Endothelial cell (in vitro differentiated cells): ENCODE results near the gene NUBPL. TPM values are rescaled to one million over a fixed set of nuclear protein-coding genes. Genes with fewer than 3 reads are reported as not detected.
"Not testable (repeated sequence)": the region's sequence is repeated elsewhere in the genome, so short reads cannot be mapped to it uniquely, and the experiment has no call there.

Source experiments
- DNase-seq: peaks from one replicate; pipeline ENCODE4 v3.0.0; 2021; ENCODE audit warnings: low spot score
- H3K27ac Mint-ChIP-seq: one replicate; pipeline ENCODE4 v1.8.0; 2021; ENCODE audit warnings: mixed read lengths, inconsistent platforms; ENCODE audit not compliant: unreplicated experiment
- H3K27me3 Mint-ChIP-seq: one replicate; pipeline ENCODE4 v1.8.0; 2021; ENCODE audit warnings: mild to moderate bottlenecking, moderate library complexity, mixed read lengths, inconsistent platforms; ENCODE audit not compliant: unreplicated experiment
- H3K36me3 Mint-ChIP-seq: one replicate; pipeline ENCODE4 v1.8.0; 2021; ENCODE audit warnings: mild to moderate bottlenecking, low read depth, mixed read lengths, inconsistent platforms; ENCODE audit not compliant: unreplicated experiment
- H3K4me1 Mint-ChIP-seq: one replicate; pipeline ENCODE4 v1.8.0; 2021; ENCODE audit warnings: mild to moderate bottlenecking, mixed read lengths, inconsistent platforms; ENCODE audit not compliant: unreplicated experiment
- H3K4me3 Mint-ChIP-seq: one replicate; pipeline ENCODE4 v1.8.0; 2021; ENCODE audit warnings: mild to moderate bottlenecking, mixed read lengths, inconsistent platforms; ENCODE audit not compliant: unreplicated experiment
- H3K9me3 Mint-ChIP-seq: one replicate; pipeline ENCODE4 v1.8.0; 2021; ENCODE audit warnings: mixed read lengths, inconsistent platforms; ENCODE audit not compliant: unreplicated experiment
- CTCF ChIP-seq: fragments of 200-600 bp; sonication (generic); IDR thresholded peaks from one replicate; pipeline ENCODE4 v1.5.0; 2021; ENCODE audit warnings: antibody characterized with exemption; ENCODE audit not compliant: unreplicated experiment
- total RNA-seq: library from RNA; stranded (reverse); fragmentation: NEBNext Ultra II Directional; extraction: Animal tissue kit (Norgen Biotek cat#: 25700); gene quantifications from one replicate; pipeline ENCODE4 v1.2.1, GENCODE V29; 2021; ENCODE audit not compliant: unreplicated experiment

Gene NUBPL
- total RNA-seq, 1 donor from 2014 or later, result 11.3 TPM

- H3K4me1 Mint-ChIP-seq, result peaks cover 10% of the 10 kb centered on the region
- H3K36me3 Mint-ChIP-seq, result no peaks in the 10 kb centered on the region
- H3K27me3 Mint-ChIP-seq, result no peaks in the 10 kb centered on the region
- H3K9me3 Mint-ChIP-seq, result no peaks in the 10 kb centered on the region
- no peak for TF ChIP-seq CTCF
- H3K4me3 Mint-ChIP-seq, result no peak overlapping the region
- no peak overlapping the region for H3K27ac Mint-ChIP-seq
- no peak for DNase-seq
These were observed 323.7 kb downstream of the NUBPL start for GRCh38 chr14:31884776-31885379.

GRCh38 chr14:31886156-31886835 lies 325.1 kb downstream of the NUBPL start:
- no peak overlapping the region for H3K4me3 Mint-ChIP-seq
- no peak for DNase-seq
- no peak for TF ChIP-seq CTCF
- H3K9me3 Mint-ChIP-seq, result no peaks in the 10 kb centered on the region
- H3K27me3 Mint-ChIP-seq, result no peaks in the 10 kb centered on the region
- H3K27ac Mint-ChIP-seq, result no peak overlapping the region
- H3K36me3 Mint-ChIP-seq, result no peaks in the 10 kb centered on the region
- peaks cover 5% of the 10 kb centered on the region for H3K4me1 Mint-ChIP-seq

- no peak for TF ChIP-seq CTCF
- H3K36me3 Mint-ChIP-seq, result no peaks in the 10 kb centered on the region
- no peaks in the 10 kb centered on the region for H3K27me3 Mint-ChIP-seq
- no peak for DNase-seq
- H3K4me1 Mint-ChIP-seq, result peaks cover 15% of the 10 kb centered on the region
- no peak overlapping the region for H3K4me3 Mint-ChIP-seq
- H3K27ac Mint-ChIP-seq, result no peak overlapping the region
- no peaks in the 10 kb centered on the region for H3K9me3 Mint-ChIP-seq
These were observed 326.9 kb downstream of the NUBPL start for GRCh38 chr14:31887929-31888580.

GRCh38 chr14:31889297-31889696 lies 328.1 kb downstream of the NUBPL start:
- Mint-ChIP-seq H3K4me3 (no peak overlapping the region), H3K4me1 (peaks cover 25% of the 10 kb centered on the region), H3K27me3 (no peaks in the 10 kb centered on the region), H3K27ac (no peak overlapping the region), H3K9me3 (no peaks in the 10 kb centered on the region), H3K36me3 (no peaks in the 10 kb centered on the region)
- DNase-seq, result no peak
- no peak for TF ChIP-seq CTCF

- not testable (repeated sequence) for H3K27me3 Mint-ChIP-seq, H3K9me3 Mint-ChIP-seq
- peaks cover 34% of the 10 kb centered on the region for H3K4me1 Mint-ChIP-seq
These were observed 329.0 kb downstream of the NUBPL start for GRCh38 chr14:31890202-31890601.

More at GRCh38 chr14:31890202-31890601, 329.0 kb downstream of the NUBPL start:
- not testable (repeated sequence) for H3K36me3 Mint-ChIP-seq, H3K4me3 Mint-ChIP-seq, H3K27ac Mint-ChIP-seq, DNase-seq
